ENCODE measurements around the gene ALMS1. TPM values are rescaled to one million over a fixed set of nuclear protein-coding genes. Genes with fewer than 3 reads are reported as not detected.

Gene ALMS1
- total RNA-seq, 2 donors from 2014 or later = 52.4 to 56.1 TPM

GRCh38 chr2:73383036-73383435 lies 2.6 kb upstream of the ALMS1 start:
- no peak overlapping the region for H3K4me3 ChIP-seq (ENCODE audit: low read length)
- peaks cover 41% of the 10 kb centered on the region for H3K27me3 ChIP-seq (ENCODE audit: control insufficient read depth, insufficient read depth, low read length, poor library complexity, severe bottlenecking)
- no peak for DNase-seq
- Mint-ChIP-seq H3K27me3 (ENCODE audit: insufficient read depth) (peaks cover 53% of the 10 kb centered on the region), H3K4me1 (peaks cover 27% of the 10 kb centered on the region), H3K4me3 (no peak overlapping the region), H3K27ac (no peak overlapping the region), H3K9me3 (no peaks in the 10 kb centered on the region), H3K36me3 (ENCODE audit: low read depth) (no peaks in the 10 kb centered on the region)
- no peak overlapping the region for H3K9ac ChIP-seq (ENCODE audit: extremely low read depth, low read length, poor library complexity, severe bottlenecking)
- TF ChIP-seq CTCF (conservative IDR thresholded peaks at IDR 0.05) = no peak
- H3K9me3 ChIP-seq (ENCODE audit: control insufficient read depth, low read length) = no peaks in the 10 kb centered on the region
- WGBS, 2 experiments (ENCODE audit: insufficient coverage in 1 of 2, insufficient read length in 1 of 2) = 73 to 85% methylated on average over 3 of the region's 3 CpGs
- no peak overlapping the region for H3K27ac ChIP-seq (ENCODE audit: low read depth, low read length)
- H3K36me3 ChIP-seq (ENCODE audit: control insufficient read depth, insufficient read depth, low read length) = no peaks in the 10 kb centered on the region
- peaks cover 9% of the 10 kb centered on the region for H3K4me1 ChIP-seq (ENCODE audit: control insufficient read depth, insufficient read depth, low read length)

- Histone ChIP-seq H3K4me1 (ENCODE audit: control insufficient read depth, insufficient read depth, low read length) (peaks cover 9% of the 10 kb centered on the region), H3K27me3 (ENCODE audit: control insufficient read depth, insufficient read depth, low read length, poor library complexity, severe bottlenecking) (peaks cover 32% of the 10 kb centered on the region), H3K36me3 (ENCODE audit: control insufficient read depth, insufficient read depth, low read length) (no peaks in the 10 kb centered on the region), H3K4me3 (ENCODE audit: low read length) (peak overlapping the region; percentile 98), H3K9me3 (ENCODE audit: control insufficient read depth, low read length) (no peaks in the 10 kb centered on the region), H3K9ac (ENCODE audit: extremely low read depth, low read length, poor library complexity, severe bottlenecking) (peak overlapping the region; percentile 59), H3K27ac (ENCODE audit: low read depth, low read length) (peak overlapping the region; percentile 58)
- Mint-ChIP-seq H3K9me3 (no peaks in the 10 kb centered on the region), H3K27me3 (ENCODE audit: insufficient read depth) (peaks cover 36% of the 10 kb centered on the region), H3K4me3 (peak overlapping the region; percentile 95), H3K27ac (peak overlapping the region; percentile 83), H3K4me1 (peaks cover 27% of the 10 kb centered on the region), H3K36me3 (ENCODE audit: low read depth) (no peaks in the 10 kb centered on the region)
- TF ChIP-seq CTCF (conservative IDR thresholded peaks at IDR 0.05) = no peak
- WGBS, 2 experiments (ENCODE audit: insufficient coverage in 1 of 2, insufficient read length in 1 of 2) = 20 to 32% methylated on average over 6 to 9 of the region's 9 CpGs
- DNase-seq = no peak
Measured at GRCh38 chr2:73385123-73385503, 523 bp upstream of the ALMS1 start.

GRCh38 chr2:73386342-73386868 lies 769 bp downstream of the ALMS1 start:
- peak overlapping the region; percentile 71 for H3K27ac ChIP-seq (ENCODE audit: low read depth, low read length)
- Mint-ChIP-seq H3K27ac (peak overlapping the region; percentile 91), H3K4me1 (peaks cover 27% of the 10 kb centered on the region), H3K9me3 (no peaks in the 10 kb centered on the region), H3K36me3 (ENCODE audit: low read depth) (peaks cover 3% of the 10 kb centered on the region), H3K4me3 (peak overlapping the region; percentile 95), H3K27me3 (ENCODE audit: insufficient read depth) (peaks cover 23% of the 10 kb centered on the region)
- WGBS, 2 experiments (ENCODE audit: insufficient coverage in 1 of 2, insufficient read length in 1 of 2) = 0 to 1% methylated on average over 18 to 24 of the region's 24 CpGs
- no peak for DNase-seq
- no peak for TF ChIP-seq CTCF (conservative IDR thresholded peaks at IDR 0.05)
- no peaks in the 10 kb centered on the region for H3K36me3 ChIP-seq (ENCODE audit: control insufficient read depth, insufficient read depth, low read length)
- peak overlapping the region; percentile 75 for H3K9ac ChIP-seq (ENCODE audit: extremely low read depth, low read length, poor library complexity, severe bottlenecking)
- peaks cover 19% of the 10 kb centered on the region for H3K27me3 ChIP-seq (ENCODE audit: control insufficient read depth, insufficient read depth, low read length, poor library complexity, severe bottlenecking)
- H3K4me3 ChIP-seq (ENCODE audit: low read length) = peak overlapping the region; percentile 93
- H3K9me3 ChIP-seq (ENCODE audit: control insufficient read depth, low read length) = no peaks in the 10 kb centered on the region
- peaks cover 9% of the 10 kb centered on the region for H3K4me1 ChIP-seq (ENCODE audit: control insufficient read depth, insufficient read depth, low read length)
